NCI-H1930 (cell line): ENCODE measurements around the gene UGT2B11.
"Not testable (repeated sequence)": the region's sequence is repeated elsewhere in the genome, so short reads cannot be mapped to it uniquely, and the experiment has no call there.

Source experiments
- DNase-seq, 2 experiments: peaks; one replicate each; lab custom pipeline; 2025; lab: John Stamatoyannopoulos, UW

UGT2B11 gene

GRCh38 chr4:69170233-69171134, 44.1 kb downstream of the UGT2B11 start:
- not testable (repeated sequence) for DNase-seq

DNA sequence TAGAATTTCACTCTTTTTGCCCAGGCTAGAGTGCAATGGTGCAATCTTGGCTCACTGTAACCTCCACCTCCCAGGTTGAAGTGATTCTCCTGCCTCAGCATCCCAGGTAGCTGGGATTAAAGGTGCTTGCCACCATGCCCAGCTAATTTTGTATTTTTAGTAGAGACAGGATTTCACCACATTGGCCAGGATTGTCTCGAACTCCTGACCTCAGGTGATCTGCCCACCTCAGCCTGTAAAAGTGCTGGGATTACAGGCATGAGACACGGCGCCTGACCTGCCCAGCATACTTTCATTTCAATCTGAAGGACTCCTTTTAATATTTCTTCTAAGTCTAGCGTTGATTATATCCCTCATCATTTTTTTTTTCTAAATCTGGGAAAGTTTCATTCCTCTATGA, 45.4 kb downstream of the UGT2B11 start:
- DNase-seq, result not testable (repeated sequence)

DNA sequence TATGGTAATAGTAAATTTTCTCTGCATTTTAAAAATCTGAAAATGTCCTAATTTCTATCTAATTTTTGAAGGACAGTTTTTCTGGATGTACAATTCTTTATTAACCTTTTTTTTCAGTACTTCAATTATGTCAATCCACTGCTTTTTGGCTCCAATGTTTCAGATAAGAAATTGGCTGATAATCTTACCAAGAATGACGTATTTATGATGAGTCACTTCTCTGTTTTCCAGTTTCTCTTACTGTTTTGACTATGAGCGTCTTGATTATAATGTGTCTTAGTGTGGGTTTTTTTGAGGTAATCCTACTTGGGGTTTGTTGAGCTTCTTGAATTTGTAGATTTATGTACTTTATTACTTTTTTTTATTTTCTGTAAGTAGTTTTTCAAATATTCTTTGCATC, 47.2 kb downstream of the UGT2B11 start:
- DNase-seq, result no peak

DNA sequence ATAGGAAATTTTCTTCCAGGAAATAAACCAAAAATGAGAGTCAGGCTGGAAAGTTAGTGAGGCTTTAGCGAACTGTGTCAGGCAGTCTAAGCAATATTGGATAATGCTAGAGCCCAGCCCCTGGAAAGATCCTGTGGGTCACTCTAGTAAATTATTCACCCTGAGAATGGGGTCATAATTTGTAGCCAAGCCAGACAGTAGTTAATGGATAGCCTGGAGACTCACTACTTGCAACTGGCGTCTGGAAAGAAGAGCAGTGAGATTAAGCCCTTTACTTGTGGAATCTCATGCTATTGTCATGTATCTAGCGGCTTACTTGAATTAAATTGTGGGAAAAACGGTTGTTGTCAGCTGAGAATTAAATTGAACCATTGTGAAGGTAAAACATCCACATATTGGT, 48.2 kb downstream of the UGT2B11 start:
- DNase-seq, result not testable (repeated sequence)

GRCh38 chr4:69165707-69166106, 48.8 kb downstream of the UGT2B11 start:
- DNase-seq, result not testable (repeated sequence)

DNA sequence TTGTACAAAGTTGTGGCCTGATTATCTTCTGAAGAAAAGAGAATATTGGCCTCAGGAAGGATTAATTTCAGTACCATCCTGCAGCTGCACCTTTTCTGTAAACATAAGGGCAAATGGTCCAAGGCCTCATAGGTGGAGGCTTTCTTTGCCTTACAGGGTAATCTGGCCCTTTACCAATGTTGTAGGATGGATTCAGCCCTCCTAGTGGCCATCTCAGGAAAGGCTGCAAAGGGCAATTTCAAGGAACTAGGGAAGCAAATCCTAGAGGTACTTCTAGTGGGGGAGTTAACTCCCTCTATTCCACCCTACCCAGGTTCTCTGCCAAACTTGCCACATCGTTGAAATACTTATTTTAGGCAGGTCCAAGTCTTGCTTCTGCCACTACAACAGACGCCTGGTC, 57.6 kb downstream of the UGT2B11 start:
- no peak for DNase-seq

DNA sequence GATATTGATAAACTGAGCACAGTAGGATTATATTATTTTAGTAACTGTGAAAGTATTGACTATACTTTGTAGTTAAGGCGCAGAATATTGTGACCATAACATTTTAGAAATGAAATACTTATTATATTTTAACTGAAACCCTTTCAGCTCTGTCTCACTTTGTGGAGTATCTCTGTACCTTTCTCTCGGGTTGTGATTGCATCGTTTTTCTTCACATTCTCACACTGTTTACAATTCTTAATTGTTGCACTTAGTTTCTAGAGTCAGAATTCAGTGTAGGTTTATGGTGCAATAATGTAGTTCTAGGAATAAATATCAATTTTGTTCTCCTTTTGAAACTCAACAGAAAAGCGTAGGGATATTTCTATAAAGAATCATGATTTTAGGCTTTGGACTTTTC, 60.5 kb downstream of the UGT2B11 start:
- DNase-seq, result no peak
